NT2/D1 (cell line): ENCODE measurements around the gene C1D.

ENCODE experiments used
- DNase-seq: peaks from one replicate; pipeline ENCODE4 v3.0.0-alpha.2; 2011; ENCODE audit warnings: low read depth, low spot score
- H3K27me3 ChIP-seq: 2 replicates; pipeline ENCODE4 v1.6.0; 2011; ENCODE audit warnings: mild to moderate bottlenecking; ENCODE audit not compliant: insufficient read length, insufficient read depth
- H3K36me3 ChIP-seq: 2 replicates; pipeline ENCODE4 v1.6.1; 2011; ENCODE audit warnings: mild to moderate bottlenecking, low read length, mixed read lengths; ENCODE audit not compliant: insufficient read depth, insufficient read length
- H3K4me1 ChIP-seq: 2 replicates; pipeline ENCODE4 v1.5.1; 2011; ENCODE audit not compliant: insufficient read depth, insufficient read length
- H3K4me3 ChIP-seq: 2 replicates; pipeline ENCODE4 v1.5.1; 2011; ENCODE audit warnings: low read depth; ENCODE audit not compliant: insufficient read length
- H3K9ac ChIP-seq: 2 replicates; pipeline ENCODE4 v1.6.0; 2011; ENCODE audit warnings: low read depth; ENCODE audit not compliant: insufficient read length
- H3K9me3 ChIP-seq: 2 replicates; pipeline ENCODE4 v1.5.1; 2011; ENCODE audit warnings: mild to moderate bottlenecking, low read length; ENCODE audit not compliant: insufficient read depth
- SUZ12 ChIP-seq: IDR thresholded peaks from 2 replicates; pipeline ENCODE4 v1.6.1; 2011; ENCODE audit not compliant: insufficient read length, insufficient read depth; ENCODE audit errors: extremely low read depth
- YY1 ChIP-seq: IDR thresholded peaks from 2 replicates; pipeline ENCODE4 v1.6.1; 2011; ENCODE audit not compliant: insufficient read length, insufficient read depth
- ZNF274 ChIP-seq: IDR thresholded peaks from 2 replicates; pipeline ENCODE4 v1.6.1; 2011; ENCODE audit warnings: mild to moderate bottlenecking, low read depth, low read length

Gene C1D

GRCh38 chr2:68052717-68053422 lies 9.9 kb downstream of the C1D start:
- no peaks in the 10 kb centered on the region for H3K9me3 ChIP-seq
- peaks cover 1% of the 10 kb centered on the region for H3K36me3 ChIP-seq
- no peak for DNase-seq
- no peaks in the 10 kb centered on the region for H3K27me3 ChIP-seq
- no peak for TF ChIP-seq ZNF274
- TF ChIP-seq YY1 = no peak
- TF ChIP-seq SUZ12 = no peak
- no peak overlapping the region for H3K9ac ChIP-seq
- H3K4me1 ChIP-seq = no peaks in the 10 kb centered on the region
- no peak overlapping the region for H3K4me3 ChIP-seq

DNA sequence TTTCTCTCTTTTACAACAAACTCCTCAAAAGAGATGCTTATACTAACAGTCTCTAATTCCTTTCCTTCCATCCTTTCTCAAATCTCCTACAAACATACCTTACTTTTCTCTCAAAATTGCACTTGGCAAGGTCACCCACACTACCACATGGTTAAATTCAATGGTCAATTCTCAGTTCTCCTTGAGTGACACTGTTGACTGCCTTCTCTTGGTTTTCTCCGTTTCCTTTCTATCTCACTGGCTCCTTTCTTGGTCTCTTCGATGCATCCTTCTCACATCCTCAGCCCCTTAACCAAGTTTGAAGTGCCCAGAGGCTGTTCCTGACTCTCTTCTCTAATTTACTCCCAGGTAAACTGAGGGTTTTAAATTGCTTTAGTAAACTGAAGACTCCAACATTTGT lies 12.5 kb downstream of the C1D start:
- DNase-seq = no peak

DNA sequence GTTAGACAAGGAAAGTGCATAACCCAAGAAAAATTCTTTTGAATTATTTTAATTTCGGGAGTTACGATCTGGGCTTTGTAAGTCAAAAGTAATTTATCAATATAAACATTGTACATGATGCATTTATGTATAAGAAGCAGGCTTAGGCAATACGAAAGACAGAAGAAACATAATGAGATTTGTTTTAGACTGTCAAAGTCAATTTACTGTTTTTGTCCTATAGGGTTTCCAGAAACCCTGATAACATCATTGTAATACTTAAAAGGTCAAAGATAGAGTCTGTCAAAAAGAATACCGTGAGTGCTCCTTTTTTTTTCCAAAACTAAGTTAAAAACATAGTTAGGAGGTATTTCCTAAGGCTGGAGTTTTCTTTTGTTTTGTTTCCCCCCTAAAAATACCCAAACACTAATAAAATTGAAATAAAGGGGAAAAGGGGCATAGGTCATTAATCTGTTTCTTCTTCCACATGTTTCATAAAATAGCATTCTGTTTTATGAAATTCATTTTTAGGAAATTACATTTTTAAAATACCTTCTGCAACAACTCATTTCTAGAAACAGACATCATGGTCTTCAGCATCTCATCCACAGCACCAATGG lies 16.1 kb downstream of the C1D start:
- Histone ChIP-seq H3K9ac (no peak overlapping the region), H3K9me3 (no peaks in the 10 kb centered on the region), H3K36me3 (peaks cover 9% of the 10 kb centered on the region), H3K27me3 (no peaks in the 10 kb centered on the region), H3K4me1 (no peaks in the 10 kb centered on the region), H3K4me3 (no peak overlapping the region)
- TF ChIP-seq SUZ12 = no peak
- no peak for TF ChIP-seq ZNF274
- no peak for TF ChIP-seq YY1
- DNase-seq = no peak

More for the DNA sequence above, 12.5 kb downstream of the C1D start:
- TF ChIP-seq YY1 (no peak), ZNF274 (no peak), SUZ12 (no peak)
- peaks cover 3% of the 10 kb centered on the region for H3K36me3 ChIP-seq
- H3K9me3 ChIP-seq = no peaks in the 10 kb centered on the region
- H3K4me3 ChIP-seq = no peak overlapping the region
- H3K4me1 ChIP-seq = no peaks in the 10 kb centered on the region
- H3K9ac ChIP-seq = no peak overlapping the region
- H3K27me3 ChIP-seq = no peaks in the 10 kb centered on the region

DNA sequence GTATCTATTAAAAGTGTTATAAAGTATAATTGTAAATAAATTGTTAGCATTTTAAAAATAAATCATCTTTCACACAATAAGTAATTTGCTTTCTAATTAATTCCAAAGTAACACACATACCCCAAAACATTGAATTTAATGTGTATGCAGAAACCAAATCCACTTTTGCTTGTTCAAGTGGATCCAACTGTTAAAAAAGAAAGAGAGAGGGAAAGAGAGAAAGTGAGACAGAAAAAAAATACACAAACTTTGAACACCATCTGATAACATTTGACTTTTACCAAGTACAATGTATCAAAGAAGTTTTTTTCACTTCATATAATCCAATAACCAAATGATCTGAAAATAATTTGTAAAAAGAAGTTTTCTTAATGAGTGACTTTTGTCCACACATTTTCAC lies 16.6 kb downstream of the C1D start:
- Histone ChIP-seq H3K4me1 (no peaks in the 10 kb centered on the region), H3K9ac (no peak overlapping the region), H3K4me3 (no peak overlapping the region), H3K27me3 (no peaks in the 10 kb centered on the region), H3K36me3 (peaks cover 12% of the 10 kb centered on the region), H3K9me3 (no peaks in the 10 kb centered on the region)
- DNase-seq = no peak
- TF ChIP-seq SUZ12 (no peak), ZNF274 (no peak), YY1 (no peak)

GRCh38 chr2:68045342-68045741 lies 17.5 kb downstream of the C1D start:
- H3K4me1 ChIP-seq = no peaks in the 10 kb centered on the region
- H3K4me3 ChIP-seq = no peak overlapping the region
- H3K36me3 ChIP-seq = peaks cover 12% of the 10 kb centered on the region
- no peaks in the 10 kb centered on the region for H3K27me3 ChIP-seq
- TF ChIP-seq SUZ12 (no peak), YY1 (no peak), ZNF274 (no peak)
- no peaks in the 10 kb centered on the region for H3K9me3 ChIP-seq
- H3K9ac ChIP-seq = no peak overlapping the region
- DNase-seq = no peak

- no peak for DNase-seq
- no peak overlapping the region for H3K9ac ChIP-seq
- no peaks in the 10 kb centered on the region for H3K9me3 ChIP-seq
- peaks cover 12% of the 10 kb centered on the region for H3K36me3 ChIP-seq
- TF ChIP-seq ZNF274 (no peak), YY1 (no peak), SUZ12 (no peak)
- H3K4me1 ChIP-seq = no peaks in the 10 kb centered on the region
- H3K27me3 ChIP-seq = no peaks in the 10 kb centered on the region
- H3K4me3 ChIP-seq = no peak overlapping the region
Observed at GRCh38 chr2:68044099-68044498, 18.7 kb downstream of the C1D start.

GRCh38 chr2:68043695-68044094 lies 19.1 kb downstream of the C1D start:
- H3K4me3 ChIP-seq = no peak overlapping the region
- DNase-seq = no peak
- no peaks in the 10 kb centered on the region for H3K9me3 ChIP-seq
- H3K36me3 ChIP-seq = peaks cover 12% of the 10 kb centered on the region
- no peak for TF ChIP-seq ZNF274
- no peak for TF ChIP-seq YY1
- TF ChIP-seq SUZ12 = no peak
- H3K9ac ChIP-seq = no peak overlapping the region
- H3K27me3 ChIP-seq = no peaks in the 10 kb centered on the region
- no peaks in the 10 kb centered on the region for H3K4me1 ChIP-seq
